ENCODE measurements around the gene AMZ1. TPM values are rescaled to one million over a fixed set of nuclear protein-coding genes. Genes with fewer than 3 reads are reported as not detected.

Gene AMZ1
- total RNA-seq, 1 donor from 2014 or later: not detected

DNA sequence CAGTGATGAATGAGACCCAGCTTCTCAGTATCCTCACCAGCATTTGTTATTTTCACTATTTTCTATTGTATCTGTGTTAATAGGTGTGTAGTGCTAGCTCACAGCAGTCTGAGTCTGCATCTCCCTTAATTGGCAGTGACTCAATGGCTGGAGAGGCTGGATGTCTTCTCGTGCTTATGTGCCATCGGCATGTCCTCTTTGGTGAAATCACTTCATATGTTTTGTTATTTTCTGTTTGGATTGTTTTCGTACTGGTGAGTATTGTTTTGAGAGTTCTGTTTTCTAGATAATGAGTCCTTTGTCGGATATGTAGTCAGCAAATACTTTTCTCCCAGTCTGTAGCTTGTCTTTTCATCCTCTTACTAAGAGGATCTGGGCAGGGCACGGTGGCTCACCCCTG is 66.1 kb downstream of the AMZ1 start:
- Histone ChIP-seq H3K36me3 (no peaks in the 10 kb centered on the region), H3K27me3 (no peaks in the 10 kb centered on the region), H3K27ac (no peak overlapping the region), H3K4me1 (peaks cover 14 to 21% of the 10 kb centered on the region in 2 donors), H3K9me3 (no peaks in the 10 kb centered on the region), H3K4me3 (no peak overlapping the region)
- intact Hi-C loops (cut with DNase I): no loop called here
- no peak for DNase-seq (ENCODE audit: low spot score in 2 of 2)
- TF ChIP-seq, protein P1, sequence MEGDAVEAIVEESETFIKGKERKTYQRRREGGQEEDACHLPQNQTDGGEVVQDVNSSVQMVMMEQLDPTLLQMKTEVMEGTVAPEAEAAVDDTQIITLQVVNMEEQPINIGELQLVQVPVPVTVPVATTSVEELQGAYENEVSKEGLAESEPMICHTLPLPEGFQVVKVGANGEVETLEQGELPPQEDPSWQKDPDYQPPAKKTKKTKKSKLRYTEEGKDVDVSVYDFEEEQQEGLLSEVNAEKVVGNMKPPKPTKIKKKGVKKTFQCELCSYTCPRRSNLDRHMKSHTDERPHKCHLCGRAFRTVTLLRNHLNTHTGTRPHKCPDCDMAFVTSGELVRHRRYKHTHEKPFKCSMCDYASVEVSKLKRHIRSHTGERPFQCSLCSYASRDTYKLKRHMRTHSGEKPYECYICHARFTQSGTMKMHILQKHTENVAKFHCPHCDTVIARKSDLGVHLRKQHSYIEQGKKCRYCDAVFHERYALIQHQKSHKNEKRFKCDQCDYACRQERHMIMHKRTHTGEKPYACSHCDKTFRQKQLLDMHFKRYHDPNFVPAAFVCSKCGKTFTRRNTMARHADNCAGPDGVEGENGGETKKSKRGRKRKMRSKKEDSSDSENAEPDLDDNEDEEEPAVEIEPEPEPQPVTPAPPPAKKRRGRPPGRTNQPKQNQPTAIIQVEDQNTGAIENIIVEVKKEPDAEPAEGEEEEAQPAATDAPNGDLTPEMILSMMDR (IDR thresholded peaks at IDR 0.05): no peak

DNA sequence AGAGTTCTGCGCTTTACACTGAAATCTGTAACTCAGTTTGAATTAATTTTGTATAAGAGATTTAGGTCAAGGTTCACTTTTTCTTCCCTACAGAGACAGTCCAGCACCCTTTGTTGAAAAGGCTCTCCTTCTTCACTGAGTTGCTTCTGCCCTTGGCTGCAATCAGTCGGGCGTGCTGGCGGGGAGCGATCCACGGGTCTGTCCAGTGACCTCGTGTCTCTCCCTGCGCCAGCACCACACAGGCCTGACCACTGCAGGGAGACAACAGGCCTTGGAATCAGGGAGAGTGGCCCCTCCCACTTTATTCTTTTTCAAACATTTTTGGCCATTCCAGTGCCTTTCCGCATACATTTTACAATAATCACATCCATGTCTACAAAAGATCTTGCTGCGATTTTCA is 66.9 kb downstream of the AMZ1 start:
- H3K27me3 ChIP-seq: no peaks in the 10 kb centered on the region
- H3K4me3 ChIP-seq: no peak overlapping the region
- no peaks in the 10 kb centered on the region for H3K36me3 ChIP-seq
- no peak overlapping the region for H3K27ac ChIP-seq
- H3K4me1 ChIP-seq: peaks cover 21 to 29% of the 10 kb centered on the region in 2 donors
- H3K9me3 ChIP-seq: no peaks in the 10 kb centered on the region
- intact Hi-C loops (cut with DNase I): loop anchor here (5.0 kb wide), 3 partner anchors 57 to 123 kb away; partner anchors contain the start of gene TTYH3
- DNase-seq (ENCODE audit: low spot score in 2 of 2): no peak
- TF ChIP-seq, protein P1 (IDR thresholded peaks at IDR 0.05): no peak

DNA sequence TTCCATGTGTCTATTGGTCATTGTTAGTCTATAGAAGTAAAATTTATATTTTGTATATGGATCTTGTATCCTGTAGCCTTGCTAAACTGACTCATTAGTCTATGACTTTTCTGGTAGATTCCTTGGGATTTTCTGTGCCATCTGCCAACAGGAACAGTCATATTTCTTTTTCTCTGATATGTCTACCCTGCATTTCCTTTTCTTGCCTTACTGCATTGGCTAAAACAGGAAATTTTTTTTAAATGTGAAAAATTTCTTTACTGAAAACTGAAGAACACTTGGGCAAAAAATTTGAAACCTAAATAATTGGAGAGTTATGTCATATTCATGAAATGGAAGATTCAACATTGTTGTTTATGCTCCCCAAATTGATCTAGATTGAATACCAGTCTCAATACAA is 67.5 kb downstream of the AMZ1 start:
- intact Hi-C loops (cut with DNase I): loop anchor here (5.0 kb wide), 3 partner anchors 57 to 123 kb away; partner anchors contain the start of gene TTYH3
- H3K27ac ChIP-seq: no peak overlapping the region

DNA sequence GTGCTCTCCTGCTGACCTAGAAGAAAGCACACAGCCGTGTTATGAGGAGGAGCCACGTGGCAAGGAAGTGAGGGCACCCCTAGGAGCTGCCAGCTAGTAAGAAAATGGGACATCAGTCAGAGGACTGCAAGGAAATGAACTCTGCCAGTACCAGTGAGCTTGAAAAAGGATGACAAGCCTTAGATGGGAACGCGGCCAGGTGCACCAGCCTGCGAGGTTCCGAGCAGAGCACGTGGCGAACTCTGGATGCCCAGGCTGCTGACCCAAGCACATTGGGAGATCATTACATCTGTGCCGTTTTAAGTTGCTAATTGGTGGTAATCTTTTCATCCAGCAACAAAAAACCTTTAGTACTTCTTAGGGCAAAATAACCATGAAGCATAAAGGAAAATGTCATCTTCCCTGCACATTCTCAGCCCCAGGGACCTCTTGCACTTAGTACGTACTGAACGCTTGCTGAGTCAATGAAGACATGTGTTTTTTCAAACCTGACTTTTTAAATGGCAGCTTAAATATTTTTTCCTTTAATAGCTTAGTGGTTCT is 69.4 kb downstream of the AMZ1 start:
- intact Hi-C loops (cut with DNase I): loop anchor here (1.0 to 5.0 kb wide), 4 partner anchors 55 to 125 kb away; partner anchors contain the start of genes GNA12 and TTYH3

More for the DNA sequence above, 67.5 kb downstream of the AMZ1 start:
- TF ChIP-seq, protein P1 (IDR thresholded peaks at IDR 0.05): no peak
- no peak overlapping the region for H3K4me3 ChIP-seq
- no peaks in the 10 kb centered on the region for H3K9me3 ChIP-seq
- H3K36me3 ChIP-seq: no peaks in the 10 kb centered on the region
- DNase-seq (ENCODE audit: low spot score in 2 of 2): no peak
- H3K4me1 ChIP-seq: peaks cover 24 to 35% of the 10 kb centered on the region in 2 donors
- H3K27me3 ChIP-seq: no peaks in the 10 kb centered on the region

DNA sequence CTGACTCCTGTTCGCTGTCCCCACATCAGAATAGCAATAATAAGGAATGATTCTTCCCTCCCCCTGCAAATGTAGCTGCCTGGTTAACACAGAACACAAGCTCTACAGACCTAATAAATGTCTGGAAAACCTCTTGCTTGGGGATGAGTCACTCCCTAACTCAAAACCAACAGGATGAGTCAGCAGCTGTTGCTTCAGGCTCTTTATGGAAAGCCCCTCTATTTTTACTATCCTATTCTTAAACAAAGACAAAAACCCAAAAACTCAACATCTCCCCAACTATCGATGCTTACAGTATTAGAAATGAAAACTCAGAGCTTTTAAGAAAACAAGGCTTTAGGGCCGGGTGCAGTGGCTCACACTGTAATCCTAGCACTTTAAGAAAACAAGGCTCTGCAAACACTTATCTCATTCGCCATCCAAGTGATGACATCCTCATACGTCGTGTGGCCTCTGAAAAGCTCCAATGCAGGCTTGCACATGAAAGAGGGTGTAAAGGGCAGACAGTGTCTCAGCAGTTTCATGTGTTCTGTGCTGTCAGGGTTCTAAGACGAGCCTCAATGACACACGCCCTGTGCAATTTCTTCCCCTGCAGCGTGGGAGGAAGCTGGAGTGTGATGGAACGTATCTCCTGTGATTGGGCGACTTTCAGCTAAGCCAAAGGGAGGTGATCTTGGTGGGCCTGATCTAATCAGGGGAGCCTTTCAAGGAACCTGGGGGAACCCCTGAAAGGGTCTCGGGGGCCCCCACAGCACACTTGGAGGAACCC is 70.1 kb downstream of the AMZ1 start:
- peaks cover 29 to 40% of the 10 kb centered on the region in 2 donors for H3K4me1 ChIP-seq
- intact Hi-C loops (cut with DNase I): loop anchor here (1.0 to 5.0 kb wide), 4 partner anchors 54 to 126 kb away; partner anchors contain the start of genes GNA12 and TTYH3
- no peaks in the 10 kb centered on the region for H3K36me3 ChIP-seq
- peak overlapping the region; percentile 79 to 80 for H3K27ac ChIP-seq
- H3K9me3 ChIP-seq: no peaks in the 10 kb centered on the region
- peak overlapping the region in 1 of 2 donors; percentile 31 for H3K4me3 ChIP-seq
- DNase-seq (ENCODE audit: low spot score in 2 of 2): peak in 1 of 2 donors; percentile 83
- no peaks in the 10 kb centered on the region for H3K27me3 ChIP-seq
- TF ChIP-seq, protein P1 (IDR thresholded peaks at IDR 0.05): no peak

More for the DNA sequence above, 69.4 kb downstream of the AMZ1 start:
- peak; percentile 55 to 87 for DNase-seq (ENCODE audit: low spot score in 2 of 2)
- peaks cover 29 to 40% of the 10 kb centered on the region in 2 donors for H3K4me1 ChIP-seq
- H3K9me3 ChIP-seq: no peaks in the 10 kb centered on the region
- no peaks in the 10 kb centered on the region for H3K36me3 ChIP-seq
- peak overlapping the region; percentile 79 to 80 for H3K27ac ChIP-seq
- H3K27me3 ChIP-seq: no peaks in the 10 kb centered on the region
- H3K4me3 ChIP-seq: peak overlapping the region in 1 of 2 donors; percentile 31
- TF ChIP-seq, protein P1 (IDR thresholded peaks at IDR 0.05): no peak
